ENCODE data around the gene TMEM54. TPM values are rescaled to one million over a fixed set of nuclear protein-coding genes. Genes with fewer than 3 reads are reported as not detected.
A peak's percentile ranks its signal among the peaks of the same experiment; 100 is the strongest.

Gene TMEM54
- total RNA-seq, 1 donor from 2014 or later: 1.0 TPM

- DNase-seq (ENCODE audit: low spot score): no peak
- Mint-ChIP-seq H3K27me3 (ENCODE audit: insufficient read depth) (peaks cover 73% of the 10 kb centered on the region), H3K4me3 (no peak overlapping the region), H3K9me3 (no peaks in the 10 kb centered on the region), H3K36me3 (ENCODE audit: low read depth) (peaks cover 1% of the 10 kb centered on the region), H3K4me1 (ENCODE audit: low read depth) (peaks cover 13% of the 10 kb centered on the region), H3K27ac (no peak overlapping the region)
- intact Hi-C loops (cut with micrococcal nuclease): no loop called here
Observed at GRCh38 chr1:32888677-32889420, 12.3 kb downstream of the TMEM54 start.

- intact Hi-C loops (cut with micrococcal nuclease): no loop called here
- Mint-ChIP-seq H3K27ac (no peak overlapping the region), H3K27me3 (ENCODE audit: insufficient read depth) (peaks cover 75% of the 10 kb centered on the region), H3K9me3 (no peaks in the 10 kb centered on the region), H3K4me3 (no peak overlapping the region), H3K36me3 (ENCODE audit: low read depth) (peaks cover 1% of the 10 kb centered on the region), H3K4me1 (ENCODE audit: low read depth) (peaks cover 13% of the 10 kb centered on the region)
- no peak for DNase-seq (ENCODE audit: low spot score)
Observed at GRCh38 chr1:32888134-32888533, 13.1 kb downstream of the TMEM54 start.

DNA sequence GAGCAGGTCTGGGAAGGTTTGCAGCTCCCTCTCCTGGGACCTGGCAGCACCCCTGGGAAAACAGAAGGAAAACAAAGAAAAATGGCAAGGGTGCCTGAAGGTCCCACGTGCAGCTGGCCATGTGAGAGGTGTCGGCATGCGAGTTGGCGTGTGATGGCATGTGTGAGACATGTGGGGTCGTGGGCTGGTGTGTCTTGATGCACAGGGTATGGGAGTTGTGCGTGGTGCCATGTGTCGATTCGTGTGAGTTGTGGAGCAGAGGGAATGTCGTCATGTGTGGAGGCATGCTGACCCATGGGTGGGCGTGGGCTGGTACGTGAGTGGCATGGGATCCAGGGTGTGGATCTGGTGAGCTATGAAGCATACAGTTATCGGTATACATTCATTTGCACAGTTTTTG lies 13.6 kb downstream of the TMEM54 start:
- DNase-seq (ENCODE audit: low spot score): no peak
- H3K36me3 Mint-ChIP-seq (ENCODE audit: low read depth): peaks cover 1% of the 10 kb centered on the region

GRCh38 chr1:32886828-32887414 lies 14.3 kb downstream of the TMEM54 start:
- Mint-ChIP-seq H3K36me3 (ENCODE audit: low read depth) (peaks cover 1% of the 10 kb centered on the region), H3K4me3 (no peak overlapping the region), H3K4me1 (ENCODE audit: low read depth) (peaks cover 6% of the 10 kb centered on the region), H3K27ac (no peak overlapping the region), H3K9me3 (no peaks in the 10 kb centered on the region), H3K27me3 (ENCODE audit: insufficient read depth) (peaks cover 65% of the 10 kb centered on the region)
- no peak for DNase-seq (ENCODE audit: low spot score)
- intact Hi-C loops (cut with micrococcal nuclease): no loop called here

More for the DNA sequence above, 13.6 kb downstream of the TMEM54 start:
- Mint-ChIP-seq H3K4me3 (no peak overlapping the region), H3K9me3 (no peaks in the 10 kb centered on the region), H3K27ac (no peak overlapping the region), H3K27me3 (ENCODE audit: insufficient read depth) (peaks cover 72% of the 10 kb centered on the region), H3K4me1 (ENCODE audit: low read depth) (peaks cover 13% of the 10 kb centered on the region)
- intact Hi-C loops (cut with micrococcal nuclease): no loop called here

- peak; percentile 46 for DNase-seq (ENCODE audit: low spot score)
- peaks cover 1% of the 10 kb centered on the region for H3K36me3 Mint-ChIP-seq (ENCODE audit: low read depth)
- H3K4me3 Mint-ChIP-seq: no peak within 1 kb of the TSS
- no peaks in the 10 kb centered on the region for H3K9me3 Mint-ChIP-seq
- H3K4me1 Mint-ChIP-seq (ENCODE audit: low read depth): peaks cover 4% of the 10 kb centered on the region
- no peak within 1 kb of the TSS for H3K27ac Mint-ChIP-seq
- intact Hi-C loops (cut with micrococcal nuclease): no loop called here
- peaks cover 58% of the 10 kb centered on the region for H3K27me3 Mint-ChIP-seq (ENCODE audit: insufficient read depth)
Observed at GRCh38 chr1:32886004-32886827, 15.0 kb downstream of the TMEM54 start, which contains the start of gene HPCA. HPCA (plus strand) TSS chr1:32886491; CDS start chr1:32888899, 2,408 bp downstream.

DNA sequence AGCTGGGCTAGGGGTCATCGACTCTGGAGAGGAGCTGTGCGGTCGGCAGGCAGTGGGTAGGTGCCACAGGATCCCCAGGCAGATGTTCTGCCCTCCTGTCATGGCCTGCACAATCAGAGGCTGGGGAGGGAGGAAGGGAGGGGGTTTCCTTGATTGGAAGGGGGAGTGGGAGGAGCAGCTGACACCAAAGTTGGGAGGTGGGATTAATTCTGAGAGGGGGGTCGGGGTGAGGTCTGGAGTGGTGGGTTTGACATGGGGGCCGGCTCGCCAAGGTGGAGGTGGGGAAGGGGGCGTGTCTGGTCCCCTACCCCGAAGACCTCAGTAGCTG lies 15.5 kb downstream of the TMEM54 start:
- H3K27me3 Mint-ChIP-seq (ENCODE audit: insufficient read depth): peaks cover 56% of the 10 kb centered on the region
- intact Hi-C loops (cut with micrococcal nuclease): no loop called here
- no peak overlapping the region for H3K27ac Mint-ChIP-seq
- no peak overlapping the region for H3K4me3 Mint-ChIP-seq
- peaks cover 4% of the 10 kb centered on the region for H3K4me1 Mint-ChIP-seq (ENCODE audit: low read depth)
- H3K9me3 Mint-ChIP-seq: no peaks in the 10 kb centered on the region
- no peak for DNase-seq (ENCODE audit: low spot score)
- peaks cover 1% of the 10 kb centered on the region for H3K36me3 Mint-ChIP-seq (ENCODE audit: low read depth)

GRCh38 chr1:32884726-32885125 lies 16.5 kb downstream of the TMEM54 start:
- Mint-ChIP-seq H3K27me3 (ENCODE audit: insufficient read depth) (peaks cover 50% of the 10 kb centered on the region), H3K36me3 (ENCODE audit: low read depth) (no peaks in the 10 kb centered on the region), H3K4me3 (no peak overlapping the region), H3K4me1 (ENCODE audit: low read depth) (peaks cover 4% of the 10 kb centered on the region), H3K9me3 (no peaks in the 10 kb centered on the region), H3K27ac (no peak overlapping the region)
- intact Hi-C loops (cut with micrococcal nuclease): no loop called here
- DNase-seq (ENCODE audit: low spot score): no peak

DNA sequence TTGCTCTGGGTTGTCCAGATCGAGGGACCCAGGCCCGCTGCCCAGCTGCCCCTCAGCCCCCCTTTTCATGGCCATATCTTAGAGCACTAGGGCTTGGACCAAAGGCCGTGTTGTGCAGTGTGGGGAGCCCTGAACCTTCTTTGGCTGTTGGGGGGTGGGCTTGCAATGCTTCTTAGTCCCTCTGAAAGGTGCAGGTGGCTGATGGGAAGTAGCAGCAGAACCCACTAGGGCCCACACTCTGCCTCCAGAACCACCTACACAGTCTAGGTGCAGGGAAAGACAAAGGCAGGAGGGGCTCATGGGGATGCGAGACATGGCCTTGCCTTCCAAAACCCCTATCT lies 17.2 kb downstream of the TMEM54 start:
- H3K27me3 Mint-ChIP-seq (ENCODE audit: insufficient read depth): peaks cover 45% of the 10 kb centered on the region
- intact Hi-C loops (cut with micrococcal nuclease): no loop called here

GRCh38 chr1:32883338-32884031 lies 17.7 kb downstream of the TMEM54 start:
- no peaks in the 10 kb centered on the region for H3K9me3 Mint-ChIP-seq
- peaks cover 4% of the 10 kb centered on the region for H3K4me1 Mint-ChIP-seq (ENCODE audit: low read depth)
- no peak for DNase-seq (ENCODE audit: low spot score)
- intact Hi-C loops (cut with micrococcal nuclease): no loop called here
- no peaks in the 10 kb centered on the region for H3K36me3 Mint-ChIP-seq (ENCODE audit: low read depth)
- no peak overlapping the region for H3K27ac Mint-ChIP-seq
- peaks cover 44% of the 10 kb centered on the region for H3K27me3 Mint-ChIP-seq (ENCODE audit: insufficient read depth)
- no peak overlapping the region for H3K4me3 Mint-ChIP-seq

More for the DNA sequence above, 17.2 kb downstream of the TMEM54 start:
- Mint-ChIP-seq H3K4me3 (no peak overlapping the region), H3K4me1 (ENCODE audit: low read depth) (peaks cover 4% of the 10 kb centered on the region), H3K36me3 (ENCODE audit: low read depth) (no peaks in the 10 kb centered on the region), H3K9me3 (no peaks in the 10 kb centered on the region), H3K27ac (no peak overlapping the region)
- no peak for DNase-seq (ENCODE audit: low spot score)

DNA sequence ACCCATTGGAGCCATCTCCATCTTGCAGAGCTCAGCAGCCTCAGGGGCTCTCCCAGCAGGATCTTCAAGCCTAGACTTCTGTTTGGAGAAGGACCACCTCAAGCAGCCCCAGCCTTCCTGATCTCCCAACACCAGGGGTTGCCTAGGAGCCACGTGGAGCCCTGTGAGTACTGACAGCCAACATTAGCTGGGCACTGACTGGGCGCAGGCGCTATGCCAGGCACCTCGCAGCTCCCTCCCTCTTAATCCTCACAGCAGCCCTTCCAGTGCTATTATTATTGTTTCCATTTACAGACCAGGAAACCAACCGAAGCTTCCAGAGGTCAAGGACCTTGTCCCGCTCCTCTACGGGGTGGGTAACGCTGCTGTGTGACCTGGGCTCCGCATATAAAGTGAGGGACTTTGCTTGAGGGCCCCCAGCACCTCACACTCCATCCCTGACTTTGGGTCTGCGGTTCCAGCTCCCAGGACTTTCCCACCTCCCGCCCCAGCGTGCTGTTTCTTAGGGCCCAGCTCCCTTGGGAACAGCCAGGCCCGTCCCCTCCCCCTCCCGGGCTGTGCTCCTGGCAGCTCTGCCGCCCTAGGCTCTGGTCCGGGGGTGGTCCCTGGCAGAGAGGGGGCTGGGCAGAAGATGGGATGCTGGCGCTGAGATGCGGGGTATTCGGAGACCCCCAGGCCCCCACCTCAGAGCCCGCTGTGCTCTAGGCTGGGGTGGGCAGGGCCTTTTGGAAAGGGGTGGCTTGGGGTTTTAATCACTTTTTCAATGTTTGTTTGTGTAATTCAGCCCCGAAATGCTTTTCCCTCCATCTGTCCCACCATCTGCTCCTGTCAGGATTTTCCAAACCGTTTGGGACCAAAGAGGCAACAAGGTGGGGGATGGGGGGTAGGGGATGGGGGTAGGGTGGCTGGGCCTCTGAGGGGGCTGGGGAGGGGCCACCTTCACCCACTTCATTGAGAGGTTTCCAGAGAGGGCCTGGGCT lies 19.0 kb downstream of the TMEM54 start:
- H3K27me3 Mint-ChIP-seq (ENCODE audit: insufficient read depth): peaks cover 33% of the 10 kb centered on the region
- no peaks in the 10 kb centered on the region for H3K9me3 Mint-ChIP-seq
- intact Hi-C loops (cut with micrococcal nuclease): no loop called here
- H3K4me1 Mint-ChIP-seq (ENCODE audit: low read depth): peaks cover 4% of the 10 kb centered on the region
- H3K27ac Mint-ChIP-seq: no peak overlapping the region
- DNase-seq (ENCODE audit: low spot score): no peak
- H3K36me3 Mint-ChIP-seq (ENCODE audit: low read depth): no peaks in the 10 kb centered on the region
- no peak overlapping the region for H3K4me3 Mint-ChIP-seq

DNA sequence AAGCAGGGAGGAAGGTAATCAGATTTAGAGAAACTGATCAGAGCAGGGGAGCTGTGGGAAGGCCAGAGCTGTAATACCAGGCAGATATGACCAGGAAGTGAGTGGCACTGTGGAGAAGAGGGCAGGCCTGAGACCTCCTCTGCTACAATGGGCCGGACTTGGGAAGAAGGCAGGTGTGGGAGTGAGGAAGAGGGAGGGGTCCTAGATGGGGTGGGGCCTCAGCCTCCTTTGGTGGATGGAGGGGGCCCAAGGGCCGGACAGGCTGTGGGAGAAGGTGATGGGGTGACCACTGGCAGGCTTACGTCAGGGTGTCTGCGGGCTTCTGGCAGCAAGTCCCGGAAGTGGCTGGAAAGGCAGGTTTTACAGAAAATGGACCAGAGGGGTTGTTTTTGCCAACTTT lies 19.9 kb downstream of the TMEM54 start:
- H3K4me3 Mint-ChIP-seq: no peak overlapping the region
- intact Hi-C loops (cut with micrococcal nuclease): no loop called here
- H3K36me3 Mint-ChIP-seq (ENCODE audit: low read depth): no peaks in the 10 kb centered on the region
- H3K27ac Mint-ChIP-seq: no peak overlapping the region
- H3K27me3 Mint-ChIP-seq (ENCODE audit: insufficient read depth): peaks cover 29% of the 10 kb centered on the region
- H3K9me3 Mint-ChIP-seq: no peaks in the 10 kb centered on the region
- H3K4me1 Mint-ChIP-seq (ENCODE audit: low read depth): peaks cover 4% of the 10 kb centered on the region
- no peak for DNase-seq (ENCODE audit: low spot score)

- H3K36me3 Mint-ChIP-seq (ENCODE audit: low read depth): no peaks in the 10 kb centered on the region
- intact Hi-C loops (cut with micrococcal nuclease): no loop called here
- H3K4me3 Mint-ChIP-seq: no peak overlapping the region
- H3K27ac Mint-ChIP-seq: no peak overlapping the region
- DNase-seq (ENCODE audit: low spot score): no peak
- H3K27me3 Mint-ChIP-seq (ENCODE audit: insufficient read depth): peaks cover 23% of the 10 kb centered on the region
- no peaks in the 10 kb centered on the region for H3K9me3 Mint-ChIP-seq
- H3K4me1 Mint-ChIP-seq (ENCODE audit: low read depth): peaks cover 8% of the 10 kb centered on the region
Observed at GRCh38 chr1:32878637-32879041, 22.6 kb downstream of the TMEM54 start.

All from activated T-helper 1 cell treated with anti-CD3 and anti-CD28 coated beads, Interleukin-12 subunit alpha, Interleukin-12 subunit beta, Interleukin-2, Interleukin-4 antibody, amounts not matched to agents 30 ng/mL and 10 ng/mL and 1 ng/mL, durations not matched to agents 14 hours and 24 hours and 36 hours (primary cell).